Neuronal stem cell (in vitro differentiated cells): ENCODE results near the gene MYH4. TPM values are rescaled to one million over a fixed set of nuclear protein-coding genes. Genes with fewer than 3 reads are reported as not detected.

Experiments used
- DNase-seq: peaks from one replicate; pipeline ENCODE4 v3.0.0-alpha.2; 2013; ENCODE audit warnings: low spot score
- H2AFZ ChIP-seq: one replicate; pipeline ENCODE4 v1.6.1; 2013; ENCODE audit warnings: mild to moderate bottlenecking, low read length, inconsistent platforms
- H2AK5ac ChIP-seq: 2 replicates; pipeline ENCODE4 v1.6.1; 2013; ENCODE audit warnings: low read depth, mild to moderate bottlenecking, inconsistent platforms, low read length, moderate library complexity, mixed read lengths
- H2BK120ac ChIP-seq: 2 replicates; pipeline ENCODE4 v1.6.1; 2013; ENCODE audit warnings: low read depth, mild to moderate bottlenecking, inconsistent platforms, low read length, moderate library complexity, mixed read lengths
- H2BK12ac ChIP-seq: one replicate; pipeline ENCODE4 v1.6.1; 2013; ENCODE audit warnings: low read length, inconsistent platforms
- H2BK15ac ChIP-seq: 2 replicates; pipeline ENCODE4 v1.6.1; 2013; ENCODE audit warnings: mild to moderate bottlenecking, low read length, inconsistent platforms, mixed read lengths
- H2BK5ac ChIP-seq: one replicate; pipeline ENCODE4 v1.6.1; 2013; ENCODE audit warnings: inconsistent platforms, mild to moderate bottlenecking, low read length, moderate library complexity
- H3K14ac ChIP-seq: one replicate; pipeline ENCODE4 v1.6.1; 2013; ENCODE audit warnings: low read length, inconsistent platforms
- H3K18ac ChIP-seq: 2 replicates; pipeline ENCODE4 v1.6.1; 2013; ENCODE audit warnings: low read length, inconsistent platforms
- H3K23ac ChIP-seq: 2 replicates; pipeline ENCODE4 v1.6.1; 2013; ENCODE audit warnings: low read depth, mild to moderate bottlenecking, mixed read lengths, low read length, inconsistent platforms; ENCODE audit not compliant: poor library complexity
- H3K27ac ChIP-seq: replicated peaks from 3 replicates; pipeline ENCODE4 v1.5.1; 2013; ENCODE audit warnings: low read length, inconsistent platforms
- H3K27me3 ChIP-seq, 3 experiments: 2 replicates each; pipeline ENCODE4 v1.6.1; 2013; ENCODE audit warnings: low read length in 3 of 3, mild to moderate bottlenecking in 2 of 3, inconsistent platforms in 1 of 3, low read depth in 1 of 3, mixed read lengths in 1 of 3, moderate library complexity in 1 of 3; ENCODE audit not compliant: control insufficient read depth in 3 of 3, insufficient read depth in 3 of 3
- H3K36me3 ChIP-seq, 2 donors: replicated peaks in 1 of 2; 2 replicates each; pipeline ENCODE4 v1.6.1; 2013; ENCODE audit warnings: low read length in 2 of 2; ENCODE audit not compliant: control insufficient read depth in 2 of 2, insufficient read depth in 2 of 2
- H3K4ac ChIP-seq: 2 replicates; pipeline ENCODE4 v1.6.1; 2013; ENCODE audit warnings: inconsistent platforms, mild to moderate bottlenecking, low read length, moderate library complexity
- H3K4me1 ChIP-seq, 2 donors: 1 replicate in 1 of 2; 2 replicates in 1 of 2; pipeline ENCODE4 v1.6.1; 2013; ENCODE audit warnings: low read length in 2 of 2, low read depth in 1 of 2; ENCODE audit not compliant: control insufficient read depth in 2 of 2, insufficient read depth in 1 of 2
- H3K4me2 ChIP-seq: one replicate; pipeline ENCODE4 v1.6.1; 2013; ENCODE audit warnings: mild to moderate bottlenecking, low read length, inconsistent platforms; ENCODE audit not compliant: insufficient read depth, poor library complexity, severe bottlenecking
- H3K4me3 ChIP-seq, 2 donors: 2 replicates each; pipeline ENCODE4 v1.5.1; 2013; ENCODE audit warnings: low read length in 2 of 2, mild to moderate bottlenecking in 2 of 2, inconsistent platforms in 1 of 2, moderate library complexity in 1 of 2
- H3K79me1 ChIP-seq: one replicate; pipeline ENCODE4 v1.6.1; 2013; ENCODE audit warnings: low read depth, mild to moderate bottlenecking, inconsistent platforms, low read length, moderate library complexity
- H3K9ac ChIP-seq: one replicate; pipeline ENCODE4 v1.6.1; 2013; ENCODE audit warnings: mild to moderate bottlenecking, low read depth, low read length, inconsistent platforms; ENCODE audit not compliant: poor library complexity
- H3K9me3 ChIP-seq, 2 donors: replicated peaks in 1 of 2; 2 replicates each; pipeline versions ENCODE3 to v1.6.1; 2013; ENCODE audit warnings: low read length in 2 of 2, mild to moderate bottlenecking in 2 of 2, inconsistent platforms in 1 of 2, low read depth in 1 of 2, mixed read lengths in 1 of 2, moderate library complexity in 1 of 2; ENCODE audit not compliant: control insufficient read depth in 2 of 2, insufficient read depth in 1 of 2
- H4K8ac ChIP-seq: one replicate; pipeline ENCODE4 v1.6.1; 2013; ENCODE audit warnings: low read depth, mild to moderate bottlenecking, inconsistent platforms, low read length, moderate library complexity
- H4K91ac ChIP-seq: one replicate; pipeline ENCODE4 v1.6.1; 2013; ENCODE audit warnings: low read length, low read depth, mild to moderate bottlenecking, inconsistent platforms; ENCODE audit not compliant: poor library complexity
- WGBS, 2 donors: extraction: QIAGEN DNeasy Blood & Tissue Kit; methylation state at CpG; one replicate each; pipeline ENCODE4 v1.1.7; 2013; ENCODE audit warnings: missing lambda C conversion rate in 2 of 2, mixed read lengths in 1 of 2; ENCODE audit not compliant: insufficient read length in 2 of 2, insufficient replicate concordance in 1 of 2; ENCODE audit errors: extremely low coverage in 2 of 2; 5-methylcytosine and 5-hydroxymethylcytosine counted together
- polyA plus RNA-seq, 2 experiments: library from polyadenylated mRNA; stranded (reverse); fragments of 200-250 nt; gene quantifications; one replicate each; pipeline ENCODE4 v1.2.3, GENCODE V29; 2013

MYH4 gene
- not detected for polyA plus RNA-seq (2013, experiment 1 of 2)
- not detected for polyA plus RNA-seq (2013, experiment 2 of 2)

- no peak within 1 kb of the TSS for H2BK120ac ChIP-seq
- no peak for DNase-seq
- no peak within 1 kb of the TSS for H2BK15ac ChIP-seq
- no peak within 1 kb of the TSS for H3K14ac ChIP-seq
- H3K18ac ChIP-seq: no peak within 1 kb of the TSS
- H3K4ac ChIP-seq: no peak within 1 kb of the TSS
- H4K8ac ChIP-seq: peak within 1 kb of the TSS; percentile 66
- no peaks in the 10 kb centered on the region for H3K4me1 ChIP-seq
- no peak within 1 kb of the TSS for H2AK5ac ChIP-seq
- no peaks in the 10 kb centered on the region for H3K79me1 ChIP-seq
- no peak within 1 kb of the TSS for H3K23ac ChIP-seq
- no peak within 1 kb of the TSS for H3K4me2 ChIP-seq
- H4K91ac ChIP-seq: no peak within 1 kb of the TSS
- H3K4me3 ChIP-seq: no peak within 1 kb of the TSS
- no peak within 1 kb of the TSS for H3K27ac ChIP-seq
- no peak within 1 kb of the TSS for H2BK12ac ChIP-seq
- no CpG with 5 or more reads among the region's 1 CpG for WGBS, 2 donors
- H3K9ac ChIP-seq: no peak within 1 kb of the TSS
- no peak within 1 kb of the TSS for H2BK5ac ChIP-seq
- no peak within 1 kb of the TSS for H2AFZ ChIP-seq
- no peaks in the 10 kb centered on the region for H3K9me3 ChIP-seq
- H3K36me3 ChIP-seq: no peaks in the 10 kb centered on the region
- H3K27me3 ChIP-seq: no peaks in the 10 kb centered on the region
Observed at GRCh38 chr17:10469459-10469858, at the start of gene MYH4. Gene MYH4, minus strand, starts transcription at chr17:10469559. Its CDS starts 2,814 bp downstream, at chr17:10466745.

GRCh38 chr17:10518271-10519037 lies 49.1 kb upstream of the MYH4 start, which contains the start of gene MYH1:
Gene MYH1, minus strand, starts transcription at chr17:10518542. Its CDS starts 1,900 bp downstream, at chr17:10516642.
- H3K79me1 ChIP-seq: no peaks in the 10 kb centered on the region
- no peak within 1 kb of the TSS for H3K23ac ChIP-seq
- H3K9me3 ChIP-seq: no peaks in the 10 kb centered on the region
- H3K4me2 ChIP-seq: no peak within 1 kb of the TSS
- no peak within 1 kb of the TSS for H2AFZ ChIP-seq
- no peaks in the 10 kb centered on the region for H3K36me3 ChIP-seq
- H2BK15ac ChIP-seq: no peak within 1 kb of the TSS
- no peaks in the 10 kb centered on the region for H3K27me3 ChIP-seq
- H3K9ac ChIP-seq: no peak within 1 kb of the TSS
- no peak within 1 kb of the TSS for H2BK120ac ChIP-seq
- H3K18ac ChIP-seq: no peak within 1 kb of the TSS
- H2BK12ac ChIP-seq: no peak within 1 kb of the TSS
- H4K8ac ChIP-seq: no peak within 1 kb of the TSS
- H3K4ac ChIP-seq: no peak within 1 kb of the TSS
- no peak within 1 kb of the TSS for H3K4me3 ChIP-seq
- no peak within 1 kb of the TSS for H2BK5ac ChIP-seq
- WGBS, 2 donors: no CpG with 5 or more reads among the region's 11 CpGs
- no peaks in the 10 kb centered on the region for H3K4me1 ChIP-seq
- H2AK5ac ChIP-seq: no peak within 1 kb of the TSS
- H4K91ac ChIP-seq: no peak within 1 kb of the TSS
- H3K27ac ChIP-seq: no peak within 1 kb of the TSS
- no peak for DNase-seq
- no peak within 1 kb of the TSS for H3K14ac ChIP-seq

GRCh38 chr17:10516638-10517037 lies 47.3 kb upstream of the MYH4 start:
- Histone ChIP-seq H4K8ac (no peak overlapping the region), H3K27me3 (no peaks in the 10 kb centered on the region), H2AFZ (no peak overlapping the region), H2BK120ac (no peak overlapping the region), H2BK15ac (no peak overlapping the region), H3K36me3 (no peaks in the 10 kb centered on the region), H4K91ac (no peak overlapping the region), H3K4me3 (no peak overlapping the region), H3K4me2 (no peak overlapping the region), H3K18ac (no peak overlapping the region), H3K9ac (no peak overlapping the region), H3K14ac (no peak overlapping the region), H3K4ac (no peak overlapping the region), H3K9me3 (no peaks in the 10 kb centered on the region), H2BK5ac (no peak overlapping the region), H2BK12ac (no peak overlapping the region), H3K23ac (no peak overlapping the region), H2AK5ac (no peak overlapping the region), H3K27ac (no peak overlapping the region), H3K4me1 (no peaks in the 10 kb centered on the region), H3K79me1 (no peaks in the 10 kb centered on the region)
- no peak for DNase-seq

GRCh38 chr17:10516065-10516464 lies 46.7 kb upstream of the MYH4 start:
- Histone ChIP-seq H3K23ac (no peak overlapping the region), H4K8ac (no peak overlapping the region)

More at GRCh38 chr17:10516065-10516464, 46.7 kb upstream of the MYH4 start:
- no CpG with 5 or more reads among the region's 7 CpGs for WGBS, 2 donors
- H3K18ac ChIP-seq: no peak overlapping the region
- H2BK12ac ChIP-seq: no peak overlapping the region
- no peak overlapping the region for H3K4ac ChIP-seq
- H3K4me2 ChIP-seq: no peak overlapping the region
- no peaks in the 10 kb centered on the region for H3K36me3 ChIP-seq
- H3K14ac ChIP-seq: no peak overlapping the region
- no peak for DNase-seq
- no peak overlapping the region for H2AK5ac ChIP-seq
- H3K4me1 ChIP-seq: no peaks in the 10 kb centered on the region
- H3K9me3 ChIP-seq: no peaks in the 10 kb centered on the region
- H2BK5ac ChIP-seq: no peak overlapping the region
- H4K91ac ChIP-seq: no peak overlapping the region
- no peaks in the 10 kb centered on the region for H3K27me3 ChIP-seq
- H2BK15ac ChIP-seq: no peak overlapping the region
- H3K27ac ChIP-seq: no peak overlapping the region
- no peak overlapping the region for H3K4me3 ChIP-seq
- H2AFZ ChIP-seq: no peak overlapping the region
- H3K79me1 ChIP-seq: no peaks in the 10 kb centered on the region
- H3K9ac ChIP-seq: no peak overlapping the region
- no peak overlapping the region for H2BK120ac ChIP-seq
